Tibial nerve (tissue), 3 donors: ENCODE results near the gene STAB2.

Experiments used
- CTCF ChIP-seq, 5 experiments: fragments of 200-600 bp in 3 of 5; fragments of 450-650 bp in 2 of 5; sonication (generic) in 3 of 5; IDR thresholded peaks; one replicate each; pipeline ENCODE4 v1.5.1; 2016 to 2019; ENCODE audit warnings: antibody characterized with exemption in 5 of 5, mild to moderate bottlenecking in 3 of 5, moderate library complexity in 2 of 5
- POLR2A ChIP-seq, 2 donors: fragments of 450-650 bp; IDR thresholded peaks; one replicate each; pipeline ENCODE4 v1.6.1; 2017; ENCODE audit warnings: antibody characterized with exemption in 2 of 2, mild to moderate bottlenecking in 2 of 2, moderate library complexity in 2 of 2

DNA sequence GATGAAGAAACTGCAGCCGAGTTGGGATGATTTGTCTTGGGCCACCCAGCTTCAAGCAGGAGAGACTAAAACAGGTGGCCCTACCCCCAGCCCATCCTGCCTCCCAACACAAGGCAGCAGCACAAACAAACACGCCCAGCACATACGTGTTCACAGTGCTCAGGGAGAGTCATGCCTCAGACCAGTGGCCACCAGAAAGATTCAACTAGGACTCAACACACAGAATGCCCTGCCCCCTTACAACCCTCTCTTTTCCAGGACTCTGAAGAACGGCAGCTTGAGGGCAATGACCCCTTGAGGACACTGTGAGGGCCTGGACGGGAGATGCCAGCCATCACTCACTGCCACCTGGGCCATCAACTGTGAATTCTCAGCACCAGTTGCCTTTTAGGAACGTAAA lies 179.0 kb downstream of the STAB2 start:
- TF ChIP-seq CTCF (IDR thresholded peaks at IDR 0.05), result no peak
- TF ChIP-seq POLR2A (IDR thresholded peaks at IDR 0.05), result no peak
